GM06990 (cell line): ENCODE results near the gene KCTD5.

Experiments
- DNase-seq: peaks from one replicate; pipeline ENCODE4 v3.0.0-alpha.2; 2011; ENCODE audit not compliant: insufficient read length; ENCODE audit errors: extremely low read depth
- H3K27me3 ChIP-seq: replicated peaks from 2 replicates; pipeline ENCODE4 v1.6.0; 2011; ENCODE audit warnings: low read length; ENCODE audit not compliant: control insufficient read depth, insufficient read depth
- H3K36me3 ChIP-seq: 2 replicates; pipeline ENCODE4 v1.5.1; 2011; ENCODE audit warnings: low read length; ENCODE audit not compliant: control insufficient read depth, insufficient read depth
- H3K4me3 ChIP-seq: replicated peaks from 2 replicates; pipeline ENCODE4 v1.5.1; 2011; ENCODE audit warnings: low read depth, mild to moderate bottlenecking, control low read depth, low read length
- CTCF ChIP-seq: IDR thresholded peaks from 2 replicates; pipeline ENCODE4 v1.5.1; 2011; ENCODE audit warnings: low read length, control low read depth, mild to moderate bottlenecking, inconsistent platforms; ENCODE audit not compliant: insufficient read depth, poor library complexity, severe bottlenecking

Gene KCTD5

GRCh38 chr16:2712063-2712441, 29.7 kb downstream of the KCTD5 start:
- no peak for TF ChIP-seq CTCF
- H3K36me3 ChIP-seq = peaks cover 7% of the 10 kb centered on the region
- H3K27me3 ChIP-seq = no peaks in the 10 kb centered on the region; the same call in 1 of the 2 replicates
- DNase-seq = peak; percentile 9
- no peak overlapping the region for H3K4me3 ChIP-seq

- peak; percentile 4 for DNase-seq
- peaks cover 6% of the 10 kb centered on the region for H3K36me3 ChIP-seq
- no peaks in the 10 kb centered on the region; the same call in 1 of the 2 replicates for H3K27me3 ChIP-seq
- no peak for TF ChIP-seq CTCF
- no peak overlapping the region for H3K4me3 ChIP-seq
Measured at GRCh38 chr16:2712546-2712945, 30.2 kb downstream of the KCTD5 start.

- Histone ChIP-seq H3K27me3 (no peaks in the 10 kb centered on the region; the same call in 1 of the 2 replicates), H3K4me3 (no peak overlapping the region), H3K36me3 (peaks cover 2% of the 10 kb centered on the region)
- peak; percentile 8 for DNase-seq
- TF ChIP-seq CTCF = no peak
Measured at GRCh38 chr16:2713523-2713922, 31.2 kb downstream of the KCTD5 start.

GRCh38 chr16:2713985-2714774, 31.9 kb downstream of the KCTD5 start:
- no peak overlapping the region for H3K4me3 ChIP-seq
- no peaks in the 10 kb centered on the region; the same call in 1 of the 2 replicates for H3K27me3 ChIP-seq
- DNase-seq = peak; percentile 7
- TF ChIP-seq CTCF = no peak
- H3K36me3 ChIP-seq = no peaks in the 10 kb centered on the region; the same call in 1 of the 2 replicates

- no peak for TF ChIP-seq CTCF
- no peak overlapping the region for H3K4me3 ChIP-seq
Measured at GRCh38 chr16:2715064-2715463, 32.7 kb downstream of the KCTD5 start.

More at GRCh38 chr16:2715064-2715463, 32.7 kb downstream of the KCTD5 start:
- DNase-seq = no peak
- Histone ChIP-seq H3K27me3 (no peaks in the 10 kb centered on the region; the same call in 1 of the 2 replicates), H3K36me3 (no peaks in the 10 kb centered on the region)
